H1 (cell line): ENCODE measurements around the gene MSS51. TPM values are rescaled to one million over a fixed set of nuclear protein-coding genes. Genes with fewer than 3 reads are reported as not detected.

Experiments
- CTCF ChIA-PET: fragments of 300-600 bp; sonication (Branson Sonifier 250); formaldehyde crosslinking; loops from one replicate; lab custom pipeline; 2021; ENCODE audit not compliant: partially characterized antibody; lab: Charles Lee
- POLR2A ChIA-PET: fragments of 300-600 bp; sonication (Branson Sonifier 250); formaldehyde crosslinking; loops from one replicate; lab custom pipeline; 2021; ENCODE audit warnings: inconsistent platforms; ENCODE audit not compliant: partially characterized antibody; lab: Charles Lee
- DNase-seq, 2 experiments: peaks; one replicate each; pipeline versions ENCODE4 v3.0.0 to v3.0.0-alpha.2; 2010 to 2022; ENCODE audit warnings: low spot score in 2 of 2, low read depth in 1 of 2, mixed read lengths in 1 of 2
- FAIRE-seq: peaks from 2 replicates; lab custom pipeline; 2011; peaks lifted over from hg19 to GRCh38; lab: Jason Lieb, UNC
- H2AFZ ChIP-seq: 2 replicates; pipeline ENCODE4 v1.8.1; 2012; ENCODE audit warnings: low read length, inconsistent platforms
- H2AK5ac ChIP-seq: 2 replicates; pipeline ENCODE4 v1.6.1; 2013; ENCODE audit warnings: low read depth, low read length
- H2BK120ac ChIP-seq: replicated peaks from 2 replicates; pipeline ENCODE3; 2013; ENCODE audit warnings: low read depth, low read length, inconsistent platforms
- H2BK12ac ChIP-seq: 2 replicates; pipeline ENCODE4 v1.6.1; 2013; ENCODE audit warnings: low read depth, low read length
- H2BK15ac ChIP-seq: 2 replicates; pipeline ENCODE4 v1.6.1; 2013; ENCODE audit warnings: low read length
- H2BK20ac ChIP-seq: 2 replicates; pipeline ENCODE4 v1.6.1; 2013; ENCODE audit warnings: low read length
- H2BK5ac ChIP-seq: 2 replicates; pipeline ENCODE4 v1.6.1; 2013; ENCODE audit warnings: low read depth, low read length
- H3K14ac ChIP-seq: 2 replicates; pipeline ENCODE4 v1.6.1; 2013; ENCODE audit warnings: inconsistent platforms; ENCODE audit not compliant: insufficient read length
- H3K18ac ChIP-seq: 2 replicates; pipeline ENCODE4 v1.6.1; 2013; ENCODE audit warnings: low read length; ENCODE audit errors: extremely low read depth
- H3K23ac ChIP-seq: 2 replicates; pipeline ENCODE4 v1.6.1; 2013; ENCODE audit warnings: inconsistent platforms; ENCODE audit not compliant: insufficient read length
- H3K23me2 ChIP-seq: 2 replicates; pipeline ENCODE4 v1.6.1; 2013; ENCODE audit warnings: low read depth, low read length
- H3K27ac ChIP-seq: 2 replicates; pipeline ENCODE4 v1.6.1; 2011; ENCODE audit warnings: low read depth, low read length, inconsistent platforms
- H3K27me3 ChIP-seq, 4 experiments: replicated peaks in 1 of 4; 1 replicate in 1 of 4; 2 replicates in 3 of 4; pipeline versions ENCODE4 v1.6.1 to v1.8.1; 2011 to 2013; ENCODE audit warnings: low read length in 3 of 4, mild to moderate bottlenecking in 3 of 4, inconsistent platforms in 2 of 4, mixed read lengths in 2 of 4, moderate library complexity in 1 of 4; ENCODE audit not compliant: control insufficient read depth in 3 of 4, insufficient read depth in 3 of 4; ENCODE audit errors: extremely low read depth in 1 of 4
- H3K36me3 ChIP-seq, 4 experiments: 2 replicates each; pipeline versions ENCODE4 v1.6.1 to v1.8.1; 2011 to 2013; ENCODE audit warnings: mild to moderate bottlenecking in 4 of 4, low read length in 3 of 4, moderate library complexity in 2 of 4, control low read depth in 1 of 4, inconsistent platforms in 1 of 4; ENCODE audit not compliant: insufficient read depth in 4 of 4, control insufficient read depth in 2 of 4
- H3K4ac ChIP-seq: replicated peaks from 2 replicates; pipeline ENCODE3; 2013; ENCODE audit warnings: low read length, low read depth, mixed read lengths, inconsistent platforms; ENCODE audit not compliant: insufficient read length
- H3K4me1 ChIP-seq, 4 experiments: replicated peaks in 1 of 4; 1 replicate in 1 of 4; 2 replicates in 3 of 4; pipeline versions ENCODE4 v1.6.1 to v1.8.1; 2011 to 2013; ENCODE audit warnings: low read length in 3 of 4, inconsistent platforms in 2 of 4, mixed read lengths in 1 of 4; ENCODE audit not compliant: insufficient read depth in 4 of 4, control insufficient read depth in 3 of 4
- H3K4me2 ChIP-seq, 2 experiments: 2 replicates each; pipeline versions ENCODE4 v1.6.1 to v1.8.1; 2011 to 2013; ENCODE audit warnings: low read depth in 2 of 2, low read length in 2 of 2, control low read depth in 1 of 2, inconsistent platforms in 1 of 2, mild to moderate bottlenecking in 1 of 2; ENCODE audit not compliant: insufficient read depth in 1 of 2
- H3K4me3 ChIP-seq, 4 experiments: fragments of 200-600, 300-600 bp in 1 of 4; sonication (generic), shearing (Covaris generic), sonication (Bioruptor Twin) in 1 of 4; 2 replicates each; pipeline versions ENCODE4 v1.5.1 to v1.8.1; 2011 to 2016; ENCODE audit warnings: low read length in 4 of 4, low read depth in 3 of 4, control low read depth in 2 of 4, inconsistent platforms in 2 of 4, mild to moderate bottlenecking in 2 of 4, mixed read lengths in 1 of 4, moderate library complexity in 1 of 4; ENCODE audit not compliant: insufficient read depth in 2 of 4; ENCODE audit errors: extremely low read depth in 1 of 4
- H3K56ac ChIP-seq: replicated peaks from 2 replicates; pipeline ENCODE3; 2013; ENCODE audit warnings: low read depth, mild to moderate bottlenecking, mixed read lengths, low read length, inconsistent platforms; ENCODE audit not compliant: insufficient read length
- H3K79me1 ChIP-seq: 2 replicates; pipeline ENCODE4 v1.6.1; 2013; ENCODE audit warnings: low read depth, low read length, control low read depth
- H3K79me2 ChIP-seq, 2 experiments: 2 replicates each; pipeline versions ENCODE4 v1.6.1 to v1.8.1; 2012 to 2013; ENCODE audit warnings: low read length in 2 of 2, mild to moderate bottlenecking in 2 of 2, inconsistent platforms in 1 of 2; ENCODE audit not compliant: insufficient read depth in 2 of 2, control insufficient read depth in 1 of 2
- H3K9ac ChIP-seq, 4 experiments: replicated peaks in 1 of 4; 1 replicate in 1 of 4; 2 replicates in 3 of 4; pipeline versions ENCODE4 v1.6.1 to v1.8.1; 2011 to 2013; ENCODE audit warnings: low read depth in 3 of 4, low read length in 3 of 4, control low read depth in 2 of 4, mild to moderate bottlenecking in 2 of 4, moderate library complexity in 2 of 4, inconsistent platforms in 1 of 4; ENCODE audit errors: extremely low read depth in 1 of 4
- H3K9me3 ChIP-seq, 2 experiments: 2 replicates each; pipeline versions ENCODE4 v1.6.1 to v1.8.1; 2012 to 2013; ENCODE audit warnings: mild to moderate bottlenecking in 2 of 2, moderate library complexity in 2 of 2, control low read depth in 1 of 2, inconsistent platforms in 1 of 2, low read depth in 1 of 2, low read length in 1 of 2, mixed read lengths in 1 of 2; ENCODE audit not compliant: insufficient read depth in 2 of 2
- H4K20me1 ChIP-seq, 2 experiments: replicated peaks in 1 of 2; 2 replicates each; pipeline versions ENCODE3 to v1.8.1; 2011 to 2013; ENCODE audit warnings: inconsistent platforms in 2 of 2, low read length in 2 of 2, mild to moderate bottlenecking in 1 of 2; ENCODE audit not compliant: insufficient read depth in 2 of 2, control insufficient read depth in 1 of 2
- H4K5ac ChIP-seq: 2 replicates; pipeline ENCODE4 v1.6.1; 2013; ENCODE audit warnings: low read length, low read depth, mixed read lengths, inconsistent platforms; ENCODE audit not compliant: insufficient read length
- H4K8ac ChIP-seq: 2 replicates; pipeline ENCODE4 v1.8.0; 2013; ENCODE audit warnings: mild to moderate bottlenecking, moderate library complexity, low read length, inconsistent platforms; ENCODE audit not compliant: insufficient read depth; ENCODE audit errors: extremely low read depth
- H4K91ac ChIP-seq: replicated peaks from 2 replicates; pipeline ENCODE3; 2013; ENCODE audit warnings: low read length, mixed read lengths, inconsistent platforms; ENCODE audit not compliant: insufficient read length
- EGR1 ChIP-seq: IDR thresholded peaks from 2 replicates; pipeline ENCODE4 v1.6.1; 2011; ENCODE audit warnings: low read depth, low read length, borderline replicate concordance
- TAF1 ChIP-seq: IDR thresholded peaks from 2 replicates; pipeline ENCODE4 v1.6.1; 2011; ENCODE audit warnings: mild to moderate bottlenecking, low read depth, low read length
- WGBS, 2 experiments: shearing (Covaris generic) in 1 of 2; methylation state at CpG; one replicate each; pipeline versions ENCODE4 v1.1.6 to v1.1.7; 2013 to 2015; ENCODE audit warnings: low lambda C conversion rate in 2 of 2, mixed read lengths in 2 of 2, inconsistent platforms in 1 of 2, low coverage in 1 of 2, missing lambda C conversion rate in 1 of 2; ENCODE audit not compliant: insufficient replicate concordance in 2 of 2, insufficient coverage in 1 of 2, insufficient read length in 1 of 2; ENCODE audit errors: extremely low coverage in 1 of 2, missing lambda C conversion rate in 1 of 2; 5-methylcytosine and 5-hydroxymethylcytosine counted together
- polyA plus RNA-seq, 7 experiments: library from polyadenylated mRNA; depleted of rRNA in 3 of 7; stranded (reverse) in 5 of 7; unstranded in 2 of 7; fragments of >200 nt in 5 of 7; fragments of 200-250 nt in 2 of 7; gene quantifications; 1 replicate in 5 of 7; 2 replicates in 1 of 7; 4 replicates in 1 of 7; pipeline versions ENCODE4 v1.2.1 to v1.2.3, GENCODE V29; 2011 to 2013; ENCODE audit warnings: missing spikeins in 2 of 7, mixed read lengths in 2 of 7
- total RNA-seq: library from RNA; stranded (reverse); fragmentation: NEBNext Ultra II Directional; extraction: Animal tissue kit (Norgen Biotek cat#: 25700); gene quantifications from 2 replicates; pipeline ENCODE4 v1.2.1, GENCODE V29; 2021
- TF ChIP-seq, protein P1 (sequence below): IDR thresholded peaks from 2 replicates; pipeline ENCODE4 v1.6.1; 2012; ENCODE audit warnings: low read length, inconsistent platforms

Gene MSS51
- total and polyA plus RNA-seq, 2 of the 8 experiments (the other 6 are each of a cell fraction or from before 2014, with no cell fraction given) = 1.5 to 1.7 TPM

DNA sequence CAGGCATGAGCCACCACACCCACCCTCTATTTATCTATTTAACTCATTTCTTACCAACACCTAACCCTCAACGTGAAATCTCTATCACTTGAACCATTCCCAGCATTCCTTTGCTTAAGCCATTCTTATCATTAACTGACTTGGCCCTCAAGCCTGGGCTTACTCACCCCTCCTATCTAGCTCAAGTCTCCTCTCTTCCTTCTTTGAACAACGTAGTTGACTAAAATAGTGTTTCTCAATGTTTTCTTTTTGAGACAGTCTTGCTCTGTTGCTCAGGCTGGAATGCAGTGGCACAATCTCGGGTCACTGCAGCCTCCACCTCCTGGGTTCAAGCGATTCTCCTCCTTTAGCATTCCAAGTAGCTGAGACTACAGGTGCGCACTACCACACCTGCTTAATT lies 26.5 kb downstream of the MSS51 start:
- Histone ChIP-seq H3K4ac (no peak overlapping the region), H2AFZ (no peak overlapping the region), H3K9ac (no peak overlapping the region), H3K4me1 (no peaks in the 10 kb centered on the region), H2BK12ac (no peak overlapping the region), H3K79me1 (peaks cover 4% of the 10 kb centered on the region), H3K4me3 (no peak overlapping the region), H4K91ac (no peak overlapping the region), H4K8ac (no peak overlapping the region), H2BK120ac (no peak overlapping the region), H2AK5ac (no peak overlapping the region), H3K36me3 (no peaks in the 10 kb centered on the region; a peak in 1 of 8 replicates), H4K5ac (no peak overlapping the region), H4K20me1 (peaks cover 0 to 7% of the 10 kb centered on the region in 2 experiments), H2BK15ac (no peak overlapping the region), H3K27me3 (no peaks in the 10 kb centered on the region), H3K4me2 (no peak overlapping the region), H3K23ac (no peak overlapping the region), H3K79me2 (peaks cover 3 to 80% of the 10 kb centered on the region in 2 experiments; a peak in 3 of 4 replicates), H3K14ac (no peak overlapping the region), H3K18ac (no peak overlapping the region), H3K9me3 (no peaks in the 10 kb centered on the region), H3K56ac (no peak overlapping the region), H2BK20ac (no peak overlapping the region), H3K23me2 (no peaks in the 10 kb centered on the region), H2BK5ac (no peak overlapping the region), H3K27ac (no peak overlapping the region)
- FAIRE-seq = no peak
- CTCF ChIA-PET = interaction anchor here (0.9 to 1.2 kb wide), 2 partner anchors 9 to 11 kb away, joined by 3 to 4 read pairs; no protein-coding TSS in a partner anchor
- POLR2A ChIA-PET = interaction anchor here (0.6 to 2.0 kb wide), 4 partner anchors 9 to 102 kb away, joined by 3 to 6 read pairs (median 3); no protein-coding TSS in a partner anchor
- 95 to 100% methylated on average over 1 to 5 of the region's 5 CpGs for WGBS, 2 experiments
- DNase-seq = no peak
- TF ChIP-seq, protein P1, sequence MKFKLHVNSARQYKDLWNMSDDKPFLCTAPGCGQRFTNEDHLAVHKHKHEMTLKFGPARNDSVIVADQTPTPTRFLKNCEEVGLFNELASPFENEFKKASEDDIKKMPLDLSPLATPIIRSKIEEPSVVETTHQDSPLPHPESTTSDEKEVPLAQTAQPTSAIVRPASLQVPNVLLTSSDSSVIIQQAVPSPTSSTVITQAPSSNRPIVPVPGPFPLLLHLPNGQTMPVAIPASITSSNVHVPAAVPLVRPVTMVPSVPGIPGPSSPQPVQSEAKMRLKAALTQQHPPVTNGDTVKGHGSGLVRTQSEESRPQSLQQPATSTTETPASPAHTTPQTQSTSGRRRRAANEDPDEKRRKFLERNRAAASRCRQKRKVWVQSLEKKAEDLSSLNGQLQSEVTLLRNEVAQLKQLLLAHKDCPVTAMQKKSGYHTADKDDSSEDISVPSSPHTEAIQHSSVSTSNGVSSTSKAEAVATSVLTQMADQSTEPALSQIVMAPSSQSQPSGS = no peak
- no peak for TF ChIP-seq TAF1
- no peak for TF ChIP-seq EGR1
